HepG2 (cell line): ENCODE results near the gene SMIM9. TPM values are rescaled to one million over a fixed set of nuclear protein-coding genes. Genes with fewer than 3 reads are reported as not detected.

Source experiments
- ATF5 ChIP-seq: sonication (generic); formaldehyde crosslinking; IDR thresholded peaks from 2 replicates; pipeline ENCODE4 v1.4.0; 2020; ENCODE audit warnings: mild to moderate bottlenecking, low read depth, missing genetic modification reagents
- CBX1 ChIP-seq: IDR thresholded peaks from one replicate; pipeline ENCODE4 v1.6.1; 2016; ENCODE audit warnings: antibody characterized with exemption, low read depth
- CHCHD3 ChIP-seq: sonication (generic); formaldehyde crosslinking; IDR thresholded peaks from 2 replicates; pipeline ENCODE4 v1.8.0; 2022; ENCODE audit warnings: mild to moderate bottlenecking, missing genetic modification reagents, moderate library complexity
- GATAD2A ChIP-seq: IDR thresholded peaks from 2 replicates; pipeline ENCODE4 v1.6.1; 2016
- TIGD3 ChIP-seq: sonication (generic); formaldehyde crosslinking; IDR thresholded peaks from 2 replicates; pipeline ENCODE4 v1.5.1; 2020; ENCODE audit warnings: mild to moderate bottlenecking, missing genetic modification reagents, borderline replicate concordance
- ZBTB33 ChIP-seq: sonication (generic); formaldehyde crosslinking; IDR thresholded peaks from 2 replicates; pipeline ENCODE4 v1.4.0; 2020; ENCODE audit warnings: missing genetic modification reagents
- ZBTB39 ChIP-seq: sonication (generic); formaldehyde crosslinking; IDR thresholded peaks from 2 replicates; pipeline ENCODE4 v1.5.0; 2020; ENCODE audit warnings: missing genetic modification reagents
- ZHX2 ChIP-seq, 2 experiments: sonication (generic) in 1 of 2; formaldehyde crosslinking in 1 of 2; IDR thresholded peaks; 2 replicates each; pipeline versions ENCODE4 v1.6.1 to v1.9.0; 2014 to 2022; ENCODE audit warnings: antibody characterized with exemption in 1 of 2, borderline replicate concordance in 1 of 2, inconsistent platforms in 1 of 2, low read depth in 1 of 2, missing genetic modification reagents in 1 of 2
- ZMAT3 ChIP-seq: sonication (generic); formaldehyde crosslinking; conservative IDR thresholded peaks from 2 replicates; pipeline ENCODE4 v1.7.0; 2021; ENCODE audit warnings: missing genetic modification reagents
- ZNF563 ChIP-seq: sonication (generic); formaldehyde crosslinking; IDR thresholded peaks from 2 replicates; pipeline ENCODE4 v1.8.0; 2022; ENCODE audit warnings: mild to moderate bottlenecking, moderate library complexity, missing genetic modification reagents
- ZNF574 ChIP-seq: sonication (generic); formaldehyde crosslinking; IDR thresholded peaks from 2 replicates; pipeline ENCODE4 v1.4.0; 2020; ENCODE audit warnings: missing genetic modification reagents
- ZNF790 ChIP-seq: sonication (generic); formaldehyde crosslinking; IDR thresholded peaks from 2 replicates; pipeline ENCODE4 v1.8.0; 2022; ENCODE audit warnings: missing genetic modification reagents, mild to moderate bottlenecking, borderline replicate concordance
- polyA plus RNA-seq, 8 experiments: library from polyadenylated mRNA; depleted of rRNA in 3 of 8; stranded (reverse) in 7 of 8; unstranded in 1 of 8; fragments of >200 nt; fragmentation: Illumina TruSeq in 4 of 8; extraction: Trizol in 4 of 8; gene quantifications; 2 replicates each; pipeline versions ENCODE4 v1.2.1 to v1.2.3, GENCODE V29; 2011 to 2016; ENCODE audit warnings: low read depth in 4 of 8, missing spikeins in 1 of 8, mixed read lengths in 1 of 8; ENCODE audit not compliant: insufficient read depth in 1 of 8
- total RNA-seq, 5 experiments: library from RNA; depleted of rRNA; stranded (reverse); fragments of >200 nt; fragmentation: Illumina TruSeq; extraction: Trizol; gene quantifications; 2 replicates each; pipeline ENCODE4 v1.2.3, GENCODE V29; 2016; ENCODE audit warnings: low read depth in 1 of 5

Gene SMIM9
- total and polyA plus RNA-seq, 2 of the 13 experiments (the other 11 are each of a cell fraction or from before 2014, with no cell fraction given): not detected

GRCh38 chrX:154799556-154800348, 34.7 kb downstream of the SMIM9 start (continued):
- TF ChIP-seq ZMAT3 (no peak), ZBTB33 (CRISPR knock-in tag) (no peak), CBX1 (no peak), CHCHD3 (CRISPR knock-in tag) (no peak), ZHX2 (IDR thresholded peaks at IDR 0.05; ENCODE audit: low read depth) (no peak), ZHX2 (CRISPR knock-in tag; IDR thresholded peaks at IDR 0.05; ENCODE audit: borderline replicate concordance) (no peak), GATAD2A (CRISPR knock-in tag) (no peak; the same call in 1 of the 2 replicates), TIGD3 (no peak), ZNF790 (CRISPR knock-in tag) (no peak), ZBTB39 (CRISPR knock-in tag) (no peak), ZNF574 (CRISPR knock-in tag) (peak; percentile 87), ATF5 (CRISPR knock-in tag) (no peak), ZNF563 (CRISPR knock-in tag) (no peak)
